PC-9 (cell line): ENCODE results near the gene DNAL4. TPM values are rescaled to one million over a fixed set of nuclear protein-coding genes. Genes with fewer than 3 reads are reported as not detected.

Experiments
- BruUV-seq: library from RNA; stranded (reverse); fragments of 400-500 nt; replicated peaks from 2 replicates; lab custom pipeline; 2021; lab: Mats Ljungman, UMichigan
- CTCF ChIA-PET: fragments of 300-600 bp; sonication (Branson Sonifier 250); formaldehyde crosslinking; loops from one replicate; lab custom pipeline; 2022; ENCODE audit warnings: antibody characterized with exemption; lab: Charles Lee
- POLR2A ChIA-PET: fragments of 300-600 bp; sonication (Branson Sonifier 250); formaldehyde crosslinking; loops from one replicate; lab custom pipeline; 2022; ENCODE audit warnings: antibody characterized with exemption; ENCODE audit not compliant: unreplicated experiment; lab: Charles Lee
- DNase-seq, 2 experiments: peaks; one replicate each; pipeline versions ENCODE4 v3.0.0 to v3.0.0-alpha.2; 2015 to 2022; ENCODE audit warnings: mixed read lengths in 1 of 2
- H2AFZ ChIP-seq: fragments of 200-600 bp; sonication (generic); 2 replicates; pipeline ENCODE4 v1.8.1; 2017; ENCODE audit warnings: antibody characterized with exemption
- H3F3A ChIP-seq: fragments of 200-600 bp; sonication (generic); 2 replicates; pipeline ENCODE4 v1.8.1; 2017; ENCODE audit warnings: antibody characterized with exemption, mild to moderate bottlenecking, low read depth; ENCODE audit not compliant: insufficient read depth
- H3K27ac ChIP-seq: fragments of 200-600 bp; sonication (generic); 2 replicates; pipeline ENCODE4 v1.6.1; 2016; ENCODE audit warnings: mixed run types
- H3K27me3 ChIP-seq: fragments of 200-600 bp; sonication (generic); 2 replicates; pipeline ENCODE4 v1.6.1; 2016; ENCODE audit warnings: low read depth, mixed run types; ENCODE audit not compliant: insufficient read depth
- H3K36me3 ChIP-seq: fragments of 200-600 bp; sonication (generic); 2 replicates; pipeline ENCODE4 v1.6.1; 2016; ENCODE audit warnings: low read depth, mixed run types
- H3K4me1 ChIP-seq: fragments of 200-600 bp; sonication (generic); replicated peaks from 2 replicates; pipeline ENCODE4 v1.6.1; 2016; ENCODE audit warnings: mixed run types; ENCODE audit not compliant: insufficient read depth
- H3K4me2 ChIP-seq: fragments of 200-600 bp; sonication (generic); 2 replicates; pipeline ENCODE4 v1.6.1; 2017; ENCODE audit warnings: mixed run types
- H3K4me3 ChIP-seq: fragments of 200-600 bp; sonication (generic); 2 replicates; pipeline ENCODE4 v1.6.1; 2016; ENCODE audit warnings: mixed run types
- H3K79me2 ChIP-seq: fragments of 200-600 bp; sonication (generic); 2 replicates; pipeline ENCODE4 v1.6.1; 2017; ENCODE audit warnings: low read depth, mixed run types
- H3K9me2 ChIP-seq: fragments of 200-600 bp; sonication (generic); 2 replicates; pipeline ENCODE4 v1.8.1; 2017; ENCODE audit warnings: mild to moderate bottlenecking; ENCODE audit not compliant: insufficient read depth
- H3K9me3 ChIP-seq: fragments of 200-600 bp; sonication (generic); 2 replicates; pipeline ENCODE4 v1.8.1; 2016; ENCODE audit warnings: low read depth; ENCODE audit not compliant: insufficient read depth
- H4K20me1 ChIP-seq: fragments of 200-600 bp; sonication (generic); 2 replicates; pipeline ENCODE4 v1.8.1; 2017; ENCODE audit not compliant: insufficient read depth
- CTCF ChIP-seq: fragments of 200-600 bp; sonication (generic); conservative IDR thresholded peaks from 2 replicates; pipeline ENCODE4 v1.6.1; 2017; ENCODE audit warnings: mixed run types, antibody characterized with exemption, mild to moderate bottlenecking, moderate library complexity
- EZH2 ChIP-seq: fragments of 200-600 bp; sonication (generic); IDR thresholded peaks from 2 replicates; pipeline ENCODE4 v1.8.0; 2017; ENCODE audit warnings: antibody characterized with exemption, low read depth
- intact Hi-C: fragments of 100-400 bp; cut with micrococcal nuclease; formaldehyde crosslinking; loops from one replicate; pipeline ENCODE4 v1.10.0; 2022; ENCODE audit not compliant: unreplicated experiment
- total RNA-seq: library from RNA; stranded (reverse); gene quantifications from 2 replicates; pipeline ENCODE4 v1.2.3, GENCODE V29; 2021

Gene DNAL4
- total RNA-seq, 1 experiment from 2014 or later: 50.3 TPM

- no peak overlapping the region for H3K4me3 ChIP-seq
- H3K4me1 ChIP-seq: peaks cover 37% of the 10 kb centered on the region
- no peaks in the 10 kb centered on the region for H3K9me3 ChIP-seq
- no peaks in the 10 kb centered on the region for H3K9me2 ChIP-seq
- TF ChIP-seq CTCF (no peak), EZH2 (no peak)
- H3F3A ChIP-seq: peaks cover 10% of the 10 kb centered on the region; the same call in 1 of the 2 replicates
- no peaks in the 10 kb centered on the region for H3K79me2 ChIP-seq
- no peak overlapping the region for H3K4me2 ChIP-seq
- no peak overlapping the region for H3K27ac ChIP-seq
- H3K27me3 ChIP-seq: no peaks in the 10 kb centered on the region
- no peaks in the 10 kb centered on the region for H3K36me3 ChIP-seq
- H2AFZ ChIP-seq: no peak overlapping the region
- no peaks in the 10 kb centered on the region for H4K20me1 ChIP-seq
- BruUV-seq: no TSS peak
- intact Hi-C loops: no loop called here
- CTCF ChIA-PET: no interaction called here
- DNase-seq: no peak
- POLR2A ChIA-PET: no interaction called here
Observed at GRCh38 chr22:38833061-38833460, 39.1 kb upstream of the DNAL4 start.

- no peak for DNase-seq
- H4K20me1 ChIP-seq: no peaks in the 10 kb centered on the region
- POLR2A ChIA-PET: no interaction called here
- no peaks in the 10 kb centered on the region for H3K9me2 ChIP-seq
- CTCF ChIA-PET: no interaction called here
- peaks cover 37% of the 10 kb centered on the region for H3K4me1 ChIP-seq
- no peak overlapping the region for H3K27ac ChIP-seq
- intact Hi-C loops: no loop called here
- no peaks in the 10 kb centered on the region for H3K79me2 ChIP-seq
- H3K27me3 ChIP-seq: no peaks in the 10 kb centered on the region
- no peak overlapping the region for H2AFZ ChIP-seq
- H3K4me2 ChIP-seq: no peak overlapping the region
- peaks cover 10% of the 10 kb centered on the region; the same call in 1 of the 2 replicates for H3F3A ChIP-seq
- no peaks in the 10 kb centered on the region for H3K36me3 ChIP-seq
- H3K9me3 ChIP-seq: no peaks in the 10 kb centered on the region
- H3K4me3 ChIP-seq: no peak overlapping the region
- TF ChIP-seq EZH2 (no peak), CTCF (no peak)
- no TSS peak for BruUV-seq
Observed at GRCh38 chr22:38832005-38832978, 38.3 kb upstream of the DNAL4 start.

- ChIA-PET POLR2A (no interaction called here), CTCF (interaction anchor here (0.6 kb wide), 1 partner anchor 30 kb away, joined by 3 read pairs; no protein-coding TSS in a partner anchor)
- H3K9me2 ChIP-seq: no peaks in the 10 kb centered on the region
- no peaks in the 10 kb centered on the region for H4K20me1 ChIP-seq
- peak overlapping the region; percentile 20; the same call in 1 of the 2 replicates for H3K4me2 ChIP-seq
- H3K27ac ChIP-seq: no peak overlapping the region
- peaks cover 10% of the 10 kb centered on the region; the same call in 1 of the 2 replicates for H3F3A ChIP-seq
- H3K4me1 ChIP-seq: peaks cover 37% of the 10 kb centered on the region
- no peak overlapping the region for H3K4me3 ChIP-seq
- intact Hi-C loops: no loop called here
- no peaks in the 10 kb centered on the region for H3K9me3 ChIP-seq
- no peak overlapping the region for H2AFZ ChIP-seq
- H3K36me3 ChIP-seq: no peaks in the 10 kb centered on the region
- H3K27me3 ChIP-seq: no peaks in the 10 kb centered on the region
- TF ChIP-seq EZH2 (no peak), CTCF (no peak)
- peak; percentile 24 to 87 for DNase-seq
- H3K79me2 ChIP-seq: no peaks in the 10 kb centered on the region
- no TSS peak for BruUV-seq
Observed at GRCh38 chr22:38831166-38831945, 37.4 kb upstream of the DNAL4 start.
